ENCODE data around the gene E2F4.

The E2F4 gene

GRCh38 chr16:67202956-67203493, 11.1 kb downstream of the E2F4 start:
- DNase-seq, result no peak
- intact Hi-C loops (cut with DNase I), result no loop called here

- intact Hi-C loops (cut with DNase I), result no loop called here
Observed at GRCh38 chr16:67204076-67204475, 12.1 kb downstream of the E2F4 start.

GRCh38 chr16:67206129-67206837, 14.3 kb downstream of the E2F4 start:
- intact Hi-C loops (cut with DNase I), result no loop called here
- DNase-seq, result no peak

More at GRCh38 chr16:67204076-67204475, 12.1 kb downstream of the E2F4 start:
- DNase-seq, result no peak

- intact Hi-C loops (cut with DNase I), result no loop called here
- no peak for DNase-seq
Observed at GRCh38 chr16:67206838-67207248, 14.9 kb downstream of the E2F4 start.

GRCh38 chr16:67207249-67208091, 15.5 kb downstream of the E2F4 start:
- DNase-seq, result peak in 1 of 10 donors; percentile 59

GRCh38 chr16:67208154-67208896, 16.4 kb downstream of the E2F4 start:
- intact Hi-C loops (cut with DNase I), result no loop called here
- DNase-seq, result no peak

More at GRCh38 chr16:67207249-67208091, 15.5 kb downstream of the E2F4 start:
- intact Hi-C loops (cut with DNase I), result no loop called here

- DNase-seq, result no peak
- intact Hi-C loops (cut with DNase I), result no loop called here
Observed at GRCh38 chr16:67209565-67209964, 17.6 kb downstream of the E2F4 start.

GRCh38 chr16:67210069-67210937, 18.3 kb downstream of the E2F4 start:
- intact Hi-C loops (cut with DNase I), result no loop called here
- no peak for DNase-seq

GRCh38 chr16:67211674-67212073, 19.7 kb downstream of the E2F4 start:
- intact Hi-C loops (cut with DNase I), result no loop called here
- no peak for DNase-seq

- intact Hi-C loops (cut with DNase I), result no loop called here
- DNase-seq, result no peak
Observed at GRCh38 chr16:67212766-67213165, 20.8 kb downstream of the E2F4 start.

GRCh38 chr16:67213197-67214019, 21.5 kb downstream of the E2F4 start:
- intact Hi-C loops (cut with DNase I), result no loop called here
- no peak for DNase-seq

GRCh38 chr16:67215706-67216105, 23.8 kb downstream of the E2F4 start:
- DNase-seq, result no peak
- intact Hi-C loops (cut with DNase I), result no loop called here

GRCh38 chr16:67216612-67217490, 24.9 kb downstream of the E2F4 start:
- intact Hi-C loops (cut with DNase I), result no loop called here
- DNase-seq, result no peak

- no peak for DNase-seq
- intact Hi-C loops (cut with DNase I), result no loop called here
Observed at GRCh38 chr16:67223992-67224391, 32.0 kb downstream of the E2F4 start.

GRCh38 chr16:67226295-67226803, 34.4 kb downstream of the E2F4 start:
- DNase-seq, result peak in 1 of 10 donors; percentile 36
- intact Hi-C loops (cut with DNase I), result no loop called here

- intact Hi-C loops (cut with DNase I), result loop anchor here (1.0 kb wide), 1 partner anchor 35 kb away; the partner anchor contains the start of gene E2F4
Observed at GRCh38 chr16:67226804-67227566, 35.0 kb downstream of the E2F4 start, which contains the start of gene TMEM208. TSS of gene TMEM208 (plus strand) at chr16:67227130. CDS start at chr16:67227219, 89 bp downstream.

GRCh38 chr16:67227567-67227921, 35.6 kb downstream of the E2F4 start:
- no peak for DNase-seq
- intact Hi-C loops (cut with DNase I), result loop anchor here (1.0 kb wide), 1 partner anchor 35 kb away; the partner anchor contains the start of gene E2F4

More at GRCh38 chr16:67226804-67227566, 35.0 kb downstream of the E2F4 start, which contains the start of gene TMEM208:
- DNase-seq, result peak; percentile 92 to 99 (median 96)
